GM12878 (cell line): ENCODE results near the gene WARS2. TPM values are rescaled to one million over a fixed set of nuclear protein-coding genes. Genes with fewer than 3 reads are reported as not detected.
A peak's percentile ranks its signal among the peaks of the same experiment; 100 is the strongest.

Source experiments
- ATAC-seq: fragments of 200-7000 bp; cut with Tn5 transposase; 3 replicates; pipeline ENCODE4 v1.9.1; 2020; ENCODE audit warnings: mild to moderate bottlenecking, moderate library complexity
- BruUV-seq: library from RNA; stranded (reverse); fragments of 400-500 nt; replicated peaks from 2 replicates; lab custom pipeline; 2021; lab: Mats Ljungman, UMichigan
- CTCF ChIA-PET: fragments of 300-600 bp; sonication (Branson Sonifier 250); formaldehyde crosslinking; extraction: SDS; loops from one replicate; lab custom pipeline; 2021; ENCODE audit warnings: inconsistent platforms; lab: Yijun Ruan, JAX
- POLR2A ChIA-PET: fragments of 350-600 bp; formaldehyde crosslinking; extraction: SDS; loops from one replicate; lab custom pipeline; 2021; ENCODE audit warnings: inconsistent platforms; lab: Charles Lee
- RAD21 ChIA-PET: fragments of 300-600 bp; sonication (Branson Sonifier 250); formaldehyde crosslinking; loops from one replicate; lab custom pipeline; 2023; ENCODE audit warnings: antibody characterized with exemption; ENCODE audit not compliant: unreplicated experiment; lab: Charles Lee
- SMC1A ChIA-PET: fragments of 300-600 bp; sonication (Branson Sonifier 250); formaldehyde crosslinking; loops from one replicate; lab custom pipeline; 2023; ENCODE audit not compliant: unreplicated experiment, uncharacterized antibody; lab: Charles Lee
- DNase-seq: peaks from one replicate; pipeline ENCODE4 v3.0.0-alpha.2; 2011; ENCODE audit warnings: low read depth, low spot score
- FAIRE-seq: peaks from 3 replicates; lab custom pipeline; 2011; peaks lifted over from hg19 to GRCh38; lab: Jason Lieb, UNC
- H2AFZ ChIP-seq: 2 replicates; pipeline ENCODE4 v1.6.0; 2011; ENCODE audit warnings: low read depth, low read length, control low read depth; ENCODE audit not compliant: control insufficient read depth
- H3K27ac ChIP-seq: 2 replicates; pipeline ENCODE4 v1.5.1; 2011; ENCODE audit warnings: control low read depth; ENCODE audit not compliant: control insufficient read depth, insufficient read depth
- H3K27me3 ChIP-seq, 2 experiments: replicated peaks in 1 of 2; 2 replicates each; pipeline versions ENCODE4 v1.6.0 to v1.6.1; 2011; ENCODE audit warnings: low read length in 1 of 2; ENCODE audit not compliant: control insufficient read depth in 2 of 2, insufficient read depth in 2 of 2
- H3K36me3 ChIP-seq, 2 experiments: 2 replicates each; pipeline ENCODE4 v1.5.1; 2011; ENCODE audit warnings: low read length in 1 of 2; ENCODE audit not compliant: control insufficient read depth in 2 of 2, insufficient read depth in 2 of 2
- H3K4me1 ChIP-seq: 2 replicates; pipeline ENCODE4 v1.6.1; 2011; ENCODE audit warnings: mild to moderate bottlenecking, low read length, moderate library complexity, mixed read lengths; ENCODE audit not compliant: control insufficient read depth, insufficient read depth
- H3K4me2 ChIP-seq: 2 replicates; pipeline ENCODE4 v1.6.0; 2011; ENCODE audit warnings: control low read depth; ENCODE audit not compliant: control insufficient read depth, insufficient read depth
- H3K4me3 ChIP-seq: fragments of 200-600 bp; sonication (generic); 2 replicates; pipeline ENCODE4 v1.5.1; 2016
- H3K79me2 ChIP-seq: 2 replicates; pipeline ENCODE4 v1.6.0; 2011; ENCODE audit warnings: low read length; ENCODE audit not compliant: control insufficient read depth, insufficient read depth
- H3K9ac ChIP-seq: 2 replicates; pipeline ENCODE4 v1.8.0; 2011; ENCODE audit warnings: low read length, control low read depth, mixed read lengths; ENCODE audit not compliant: control insufficient read depth, insufficient read depth
- H3K9me3 ChIP-seq: replicated peaks from 3 replicates; pipeline ENCODE4 v1.5.1; 2011; ENCODE audit warnings: mild to moderate bottlenecking, low read length; ENCODE audit not compliant: control insufficient read depth, insufficient read depth
- H4K20me1 ChIP-seq: 2 replicates; pipeline ENCODE4 v1.6.0; 2011; ENCODE audit not compliant: control insufficient read depth, insufficient read depth
- JUNB ChIP-seq: IDR thresholded peaks from 2 replicates; pipeline ENCODE4 v1.6.1; 2016; ENCODE audit warnings: antibody characterized with exemption, mild to moderate bottlenecking
- MLLT1 ChIP-seq: fragments of 450-650 bp; IDR thresholded peaks from 2 replicates; pipeline ENCODE4 v1.6.1; 2016; ENCODE audit warnings: mild to moderate bottlenecking
- MTA2 ChIP-seq: fragments of 450-650 bp; IDR thresholded peaks from 2 replicates; pipeline ENCODE4 v1.6.1; 2016; ENCODE audit warnings: low read depth, mild to moderate bottlenecking, moderate library complexity
- MYB ChIP-seq: fragments of 150-350 bp; IDR thresholded peaks from 2 replicates; pipeline ENCODE4 v1.6.1; 2014; ENCODE audit warnings: mild to moderate bottlenecking, low read depth, low read length, borderline replicate concordance
- STAT1 ChIP-seq: fragments of 450-650 bp; conservative IDR thresholded peaks from 2 replicates; pipeline ENCODE4 v1.6.1; 2014; ENCODE audit warnings: antibody characterized with exemption, mild to moderate bottlenecking
- WRNIP1 ChIP-seq: IDR thresholded peaks from 2 replicates; pipeline ENCODE4 v1.6.1; 2011; ENCODE audit warnings: low read depth, low read length, improper control_type of control experiment, borderline replicate concordance
- ZBTB40 ChIP-seq: fragments of 450-650 bp; IDR thresholded peaks from 2 replicates; pipeline ENCODE4 v1.6.1; 2016; ENCODE audit warnings: mild to moderate bottlenecking, moderate library complexity, borderline replicate concordance
- WGBS: methylation state at CpG from one replicate; pipeline ENCODE4 v1.1.6; 2016; ENCODE audit warnings: low lambda C conversion rate; ENCODE audit not compliant: insufficient replicate concordance, insufficient coverage; ENCODE audit errors: missing lambda C conversion rate; 5-methylcytosine and 5-hydroxymethylcytosine counted together
- in situ Hi-C: fragments of 300-500 bp; cut with MboI; formaldehyde crosslinking; loops from 9 replicates; pipeline ENCODE4 v1.14.3; 2018; ENCODE audit warnings: mixed read lengths
- intact Hi-C: fragments of 100-400 bp; cut with micrococcal nuclease; formaldehyde crosslinking; loops from one replicate; pipeline ENCODE4 v1.14.2; 2022; ENCODE audit not compliant: unreplicated experiment
- polyA plus RNA-seq, 11 experiments: library from polyadenylated mRNA; depleted of rRNA in 4 of 11; unstranded in 6 of 11; stranded (reverse) in 5 of 11; fragments of >200 nt; fragmentation: Nextera tagmentation in 4 of 11; fragmentation: Illumina TruSeq in 1 of 11; extraction: Ambion mirVana in 4 of 11; extraction: Trizol in 1 of 11; gene quantifications; 1 replicate in 1 of 11; 2 replicates in 10 of 11; pipeline versions ENCODE4 v1.2.1 to v1.2.3, GENCODE V29; 2011 to 2016; ENCODE audit warnings: inconsistent platforms in 2 of 11, missing spikeins in 2 of 11, low read depth in 1 of 11
- total RNA-seq, 4 experiments: library from RNA; depleted of rRNA in 3 of 4; stranded (reverse); fragments of >200 nt in 3 of 4; fragmentation: Illumina TruSeq in 1 of 4; extraction: Trizol in 1 of 4; gene quantifications; 2 replicates each; pipeline versions ENCODE4 v1.2.1 to v1.2.3, GENCODE V29; 2013 to 2021

The WARS2 gene
- total and polyA plus RNA-seq, 10 of the 15 experiments (the other 5 are each of a cell fraction or from before 2014, with no cell fraction given): 5.5 to 22.2 (median 14.4) TPM

- in situ Hi-C loops (no loop called here), intact Hi-C loops (no loop called here)
- DNase-seq: no peak
- Histone ChIP-seq H3K79me2 (peaks cover 17% of the 10 kb centered on the region), H3K27me3 (no peaks in the 10 kb centered on the region), H3K27ac (no peak overlapping the region), H3K4me3 (peak overlapping the region; percentile 74), H3K4me1 (no peaks in the 10 kb centered on the region), H3K36me3 (no peaks in the 10 kb centered on the region), H3K9me3 (no peaks in the 10 kb centered on the region), H3K4me2 (peak overlapping the region; percentile 95), H2AFZ (no peak overlapping the region), H4K20me1 (no peaks in the 10 kb centered on the region), H3K9ac (no peak overlapping the region; the same call in 1 of the 2 replicates)
- ChIA-PET SMC1A (interaction anchor here (1.0 to 5.2 kb wide), 5 partner anchors 8 to 134 kb away, joined by 3 to 30 read pairs (median 4); no protein-coding TSS in a partner anchor), RAD21 (interaction anchor here (0.9 to 3.5 kb wide), 7 partner anchors 121 to 987 kb away, joined by 3 to 31 read pairs (median 5); no protein-coding TSS in a partner anchor), CTCF (interaction anchor here (0.9 to 6.1 kb wide), 11 partner anchors 43 to 218 kb away, joined by 3 to 71 read pairs (median 4); no protein-coding TSS in a partner anchor), POLR2A (interaction anchor here (1.5 kb wide), 1 partner anchor 16 kb away, joined by 3 read pairs; no protein-coding TSS in a partner anchor)
- WGBS: 100% methylated on average over 1 of the region's 1 CpG
- no peak for FAIRE-seq
- no TSS peak for BruUV-seq
- no peak for ATAC-seq
- TF ChIP-seq ZBTB40 (no peak), MLLT1 (no peak), JUNB (no peak), STAT1 (no peak), MTA2 (no peak), MYB (no peak), WRNIP1 (no peak)
- TF ChIP-seq, all 136 proteins: peak for 0
Observed at GRCh38 chr1:119141660-119142059, 1.2 kb upstream of the WARS2 start.
